IPS-18a (cell line): ENCODE data around the gene TIE1.

Experiments used
- H3K27ac ChIP-seq: one replicate; pipeline ENCODE4 v1.5.1; 2013; ENCODE audit warnings: low read length
- H3K27me3 ChIP-seq: one replicate; pipeline ENCODE4 v1.6.1; 2013; ENCODE audit warnings: mild to moderate bottlenecking, low read length; ENCODE audit not compliant: control insufficient read depth, insufficient read depth
- H3K36me3 ChIP-seq: one replicate; pipeline ENCODE4 v1.6.1; 2013; ENCODE audit warnings: low read depth, low read length; ENCODE audit not compliant: control insufficient read depth
- H3K4me1 ChIP-seq: one replicate; pipeline ENCODE4 v1.6.1; 2013; ENCODE audit warnings: low read depth, low read length; ENCODE audit not compliant: control insufficient read depth
- H3K4me3 ChIP-seq: one replicate; pipeline ENCODE4 v1.5.1; 2013; ENCODE audit warnings: low read length
- H3K9ac ChIP-seq: one replicate; pipeline ENCODE4 v1.6.1; 2013; ENCODE audit warnings: mild to moderate bottlenecking, low read length, moderate library complexity
- H3K9me3 ChIP-seq: one replicate; pipeline ENCODE4 v1.6.1; 2013; ENCODE audit warnings: low read depth, low read length; ENCODE audit not compliant: control insufficient read depth

The TIE1 gene

DNA sequence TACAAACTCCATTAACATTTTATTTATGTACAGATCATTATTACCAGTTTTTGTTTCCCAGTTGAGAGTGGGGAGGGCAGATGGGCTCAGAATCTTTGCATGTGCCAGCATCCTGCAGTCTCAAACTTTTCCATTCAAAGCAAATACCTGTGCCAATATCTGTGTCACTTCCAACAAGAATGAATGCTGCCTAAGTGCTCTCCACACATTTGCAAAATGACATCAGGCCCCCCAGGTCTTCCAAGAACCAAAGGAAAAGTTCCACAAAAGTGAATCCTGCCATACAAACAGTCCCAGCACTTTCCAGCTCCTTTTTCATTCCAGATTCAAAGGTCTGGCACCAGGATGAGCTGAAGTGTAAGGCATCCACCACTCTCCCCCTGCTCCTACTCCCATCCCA lies 1.7 kb upstream of the TIE1 start:
- Histone ChIP-seq H3K27ac (no peak overlapping the region), H3K4me1 (peaks cover 20% of the 10 kb centered on the region), H3K9ac (no peak overlapping the region), H3K9me3 (no peaks in the 10 kb centered on the region), H3K4me3 (no peak overlapping the region), H3K36me3 (no peaks in the 10 kb centered on the region), H3K27me3 (no peaks in the 10 kb centered on the region)

GRCh38 chr1:43302201-43302600 lies 1.4 kb downstream of the TIE1 start:
- no peaks in the 10 kb centered on the region for H3K27me3 ChIP-seq

DNA sequence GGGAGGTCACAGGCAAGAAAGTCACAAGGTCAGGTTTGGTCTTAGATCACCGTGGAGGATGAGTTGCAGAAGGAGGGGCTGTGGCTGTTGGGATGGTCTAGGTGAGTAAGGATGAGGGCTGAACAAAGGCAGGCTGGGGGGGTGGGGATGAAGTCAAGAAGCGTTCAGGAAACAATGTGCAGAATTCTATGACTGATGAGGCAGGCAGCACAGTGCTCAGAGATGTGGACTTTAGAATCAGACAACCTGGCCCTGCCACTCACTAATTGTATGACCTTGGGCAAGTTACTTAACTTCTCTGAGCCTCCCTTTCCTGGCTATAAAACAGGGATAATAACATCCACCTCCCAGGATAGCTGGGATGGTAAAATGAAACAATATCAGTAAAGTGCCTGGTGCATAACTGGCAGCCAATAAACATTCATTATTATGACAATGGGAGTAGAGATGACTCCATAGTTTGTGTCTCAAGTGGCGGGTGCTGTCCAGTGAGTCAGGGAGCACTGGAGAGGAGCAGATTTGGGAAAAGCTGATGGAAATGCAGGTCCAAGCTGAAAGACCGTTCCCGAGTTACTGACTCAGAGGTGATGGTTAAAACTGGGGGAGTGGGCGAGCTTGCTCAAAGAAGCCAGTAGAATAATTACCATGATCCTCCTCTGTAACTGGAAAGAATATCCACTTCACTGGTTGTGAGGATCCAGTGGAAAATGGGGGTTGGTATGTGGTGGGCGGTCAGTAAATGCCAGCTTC lies 2.1 kb downstream of the TIE1 start:
- H3K9me3 ChIP-seq, result no peaks in the 10 kb centered on the region
- no peak overlapping the region for H3K27ac ChIP-seq
- H3K4me3 ChIP-seq, result no peak overlapping the region
- no peaks in the 10 kb centered on the region for H3K36me3 ChIP-seq
- H3K4me1 ChIP-seq, result no peaks in the 10 kb centered on the region
- no peak overlapping the region for H3K9ac ChIP-seq
- H3K27me3 ChIP-seq, result no peaks in the 10 kb centered on the region

More at GRCh38 chr1:43302201-43302600, 1.4 kb downstream of the TIE1 start:
- H3K9ac ChIP-seq, result no peak overlapping the region
- H3K4me3 ChIP-seq, result no peak overlapping the region
- H3K4me1 ChIP-seq, result peaks cover under 1% of the 10 kb centered on the region
- H3K27ac ChIP-seq, result no peak overlapping the region
- no peaks in the 10 kb centered on the region for H3K9me3 ChIP-seq
- H3K36me3 ChIP-seq, result no peaks in the 10 kb centered on the region

DNA sequence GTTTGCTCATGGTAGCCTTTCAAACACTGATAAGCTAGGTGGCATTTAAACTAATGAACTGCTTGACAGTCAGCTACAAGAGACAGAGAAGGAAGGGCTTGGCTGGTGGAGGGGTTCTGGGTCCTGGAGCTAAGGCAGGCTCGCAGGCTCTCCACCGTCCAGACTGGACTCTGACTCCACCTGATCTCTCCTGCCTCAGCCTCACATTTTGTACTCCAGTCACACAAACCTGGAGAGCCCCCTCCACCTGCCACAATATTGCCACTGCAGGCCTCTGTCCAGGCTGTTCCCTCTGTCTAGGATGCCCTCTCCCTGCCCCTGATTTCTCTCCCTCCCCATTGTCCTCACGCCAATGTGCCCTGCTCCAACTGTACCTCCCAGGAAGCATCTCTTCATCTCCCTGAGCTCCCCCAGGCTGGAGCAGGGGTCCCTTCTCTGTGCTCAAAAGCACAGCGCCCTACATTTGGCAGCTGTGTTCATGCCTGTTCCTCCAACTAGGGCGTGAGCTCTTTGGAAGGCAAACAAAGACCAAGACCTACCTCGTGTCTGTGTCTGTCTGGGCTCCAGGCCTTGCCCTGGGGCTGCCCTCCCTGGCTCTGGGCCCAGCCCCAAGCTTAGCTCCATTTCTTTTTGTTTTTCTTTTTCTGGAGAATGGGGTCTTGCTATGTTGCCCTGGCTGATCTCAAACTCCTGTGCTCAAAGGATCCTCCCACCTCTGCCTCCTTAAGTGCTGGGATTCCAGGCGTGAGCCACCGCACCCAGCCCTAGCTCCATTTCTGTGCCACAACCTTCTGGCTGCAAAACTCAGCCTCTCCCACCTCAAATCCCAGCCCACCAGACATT lies 2.9 kb downstream of the TIE1 start:
- no peak overlapping the region for H3K9ac ChIP-seq
- H3K4me1 ChIP-seq, result no peaks in the 10 kb centered on the region
- H3K27me3 ChIP-seq, result no peaks in the 10 kb centered on the region
- H3K9me3 ChIP-seq, result no peaks in the 10 kb centered on the region
- H3K4me3 ChIP-seq, result no peak overlapping the region
- H3K36me3 ChIP-seq, result no peaks in the 10 kb centered on the region
- H3K27ac ChIP-seq, result no peak overlapping the region

DNA sequence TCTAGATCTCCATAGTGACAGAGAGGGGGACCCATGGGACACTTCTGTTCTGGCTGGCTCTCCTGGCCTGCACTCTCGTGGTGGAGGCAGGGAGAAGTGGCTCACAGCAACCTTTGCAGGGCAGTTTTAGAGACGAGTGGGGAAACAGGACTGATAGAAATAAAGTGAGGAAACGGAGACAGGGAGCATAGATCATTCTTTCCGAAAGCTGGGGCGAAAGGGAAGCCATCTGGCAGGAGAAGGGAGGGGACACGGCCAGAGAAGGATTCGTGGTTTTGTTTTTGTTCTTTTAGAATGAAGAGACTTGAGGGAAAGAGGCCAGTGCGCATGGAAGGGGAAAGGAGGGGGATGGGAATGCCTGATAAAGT lies 3.5 kb downstream of the TIE1 start:
- H3K36me3 ChIP-seq, result no peaks in the 10 kb centered on the region
- no peak overlapping the region for H3K9ac ChIP-seq
- no peaks in the 10 kb centered on the region for H3K9me3 ChIP-seq
- no peak overlapping the region for H3K4me3 ChIP-seq
- no peaks in the 10 kb centered on the region for H3K4me1 ChIP-seq
- no peak overlapping the region for H3K27ac ChIP-seq
- H3K27me3 ChIP-seq, result no peaks in the 10 kb centered on the region

GRCh38 chr1:43304771-43305300 lies 4.1 kb downstream of the TIE1 start:
- Histone ChIP-seq H3K27me3 (no peaks in the 10 kb centered on the region), H3K9me3 (no peaks in the 10 kb centered on the region), H3K4me3 (no peak overlapping the region), H3K9ac (no peak overlapping the region), H3K27ac (no peak overlapping the region), H3K36me3 (no peaks in the 10 kb centered on the region), H3K4me1 (no peaks in the 10 kb centered on the region)

DNA sequence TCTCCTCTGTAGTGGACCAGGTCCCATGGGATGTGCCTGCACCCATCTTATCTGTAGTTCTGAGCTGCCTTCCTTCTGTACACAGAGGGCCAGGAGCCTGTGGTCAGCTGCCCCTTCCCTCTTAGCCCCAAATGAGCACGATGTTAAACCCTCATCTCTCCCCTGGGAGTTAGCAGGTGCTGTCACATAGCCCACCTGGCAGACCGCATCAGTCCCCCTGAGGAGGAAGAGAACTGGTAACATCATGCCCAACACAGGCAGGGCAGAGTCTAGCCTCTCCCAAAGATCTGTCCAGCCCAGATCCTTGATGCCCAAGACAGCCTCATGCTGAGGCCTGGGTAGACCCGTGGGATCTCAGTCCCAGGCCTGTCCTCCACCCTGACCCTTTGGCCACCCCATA lies 4.7 kb downstream of the TIE1 start:
- Histone ChIP-seq H3K27ac (no peak overlapping the region), H3K9me3 (no peaks in the 10 kb centered on the region), H3K36me3 (no peaks in the 10 kb centered on the region), H3K27me3 (no peaks in the 10 kb centered on the region), H3K4me1 (no peaks in the 10 kb centered on the region), H3K4me3 (no peak overlapping the region), H3K9ac (no peak overlapping the region)

- Histone ChIP-seq H3K27ac (no peak overlapping the region), H3K9ac (no peak overlapping the region), H3K4me1 (no peaks in the 10 kb centered on the region), H3K4me3 (no peak overlapping the region), H3K27me3 (no peaks in the 10 kb centered on the region), H3K9me3 (no peaks in the 10 kb centered on the region), H3K36me3 (no peaks in the 10 kb centered on the region)
Observed at GRCh38 chr1:43305926-43306687, 5.3 kb downstream of the TIE1 start.

- no peak overlapping the region for H3K9ac ChIP-seq
- no peaks in the 10 kb centered on the region for H3K9me3 ChIP-seq
Observed at GRCh38 chr1:43306688-43307457, 6.1 kb downstream of the TIE1 start.

GRCh38 chr1:43307458-43308158 lies 6.8 kb downstream of the TIE1 start:
- Histone ChIP-seq H3K27ac (no peak overlapping the region), H3K36me3 (no peaks in the 10 kb centered on the region), H3K27me3 (no peaks in the 10 kb centered on the region), H3K4me1 (no peaks in the 10 kb centered on the region), H3K9me3 (no peaks in the 10 kb centered on the region), H3K9ac (no peak overlapping the region), H3K4me3 (no peak overlapping the region)

More at GRCh38 chr1:43306688-43307457, 6.1 kb downstream of the TIE1 start:
- Histone ChIP-seq H3K4me1 (no peaks in the 10 kb centered on the region), H3K27me3 (no peaks in the 10 kb centered on the region), H3K36me3 (no peaks in the 10 kb centered on the region), H3K27ac (no peak overlapping the region), H3K4me3 (no peak overlapping the region)
